H1 (cell line): Measurements from ENCODE around the gene SNTG2. TPM values are rescaled to one million over a fixed set of nuclear protein-coding genes. Genes with fewer than 3 reads are reported as not detected.

ENCODE experiments used
- CHD7 ChIP-seq: fragments of 300-600 bp; sonication (generic); IDR thresholded peaks from 2 replicates; pipeline ENCODE4 v1.7.1; 2012; ENCODE audit warnings: low read length, moderate library complexity, mild to moderate bottlenecking, inconsistent platforms; ENCODE audit not compliant: insufficient replicate concordance
- SP1 ChIP-seq: IDR thresholded peaks from 2 replicates; pipeline ENCODE4 v1.6.1; 2011; ENCODE audit warnings: low read depth, low read length
- SP4 ChIP-seq: IDR thresholded peaks from 2 replicates; pipeline ENCODE4 v1.6.1; 2012; ENCODE audit warnings: low read length, inconsistent platforms
- polyA plus RNA-seq, 7 experiments: library from polyadenylated mRNA; depleted of rRNA in 3 of 7; stranded (reverse) in 5 of 7; unstranded in 2 of 7; fragments of >200 nt in 5 of 7; fragments of 200-250 nt in 2 of 7; gene quantifications; 1 replicate in 5 of 7; 2 replicates in 1 of 7; 4 replicates in 1 of 7; pipeline versions ENCODE4 v1.2.1 to v1.2.3, GENCODE V29; 2011 to 2013; ENCODE audit warnings: missing spikeins in 2 of 7, mixed read lengths in 2 of 7
- total RNA-seq: library from RNA; stranded (reverse); fragmentation: NEBNext Ultra II Directional; extraction: Animal tissue kit (Norgen Biotek cat#: 25700); gene quantifications from 2 replicates; pipeline ENCODE4 v1.2.1, GENCODE V29; 2021

The SNTG2 gene
- total and polyA plus RNA-seq, 2 of the 8 experiments (the other 6 are each of a cell fraction or from before 2014, with no cell fraction given): 6.6 to 18.1 TPM

DNA sequence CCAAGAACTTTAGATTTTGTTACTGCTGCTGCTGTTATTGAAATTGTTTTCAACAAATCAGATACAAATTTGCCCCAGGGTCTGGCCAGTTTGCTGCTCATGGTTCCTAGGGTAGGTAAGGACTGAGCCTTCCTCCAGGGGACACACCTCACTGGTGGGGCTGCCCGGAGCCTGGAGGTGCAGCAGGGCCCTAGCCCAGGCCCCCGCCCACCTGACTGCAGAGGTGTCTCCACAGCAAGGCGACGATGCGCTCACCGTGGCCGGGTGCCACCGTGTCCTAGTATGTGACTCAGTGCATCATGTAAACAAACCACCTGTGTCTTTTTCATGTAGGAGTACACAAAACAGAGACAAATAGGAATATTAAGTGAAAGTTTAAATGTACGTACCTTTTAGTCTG lies 309.1 kb downstream of the SNTG2 start (continued):
- no peak for TF ChIP-seq CHD7
- TF ChIP-seq SP4: no peak
- TF ChIP-seq SP1: no peak
